ENCODE measurements around the gene ANO2. TPM values are rescaled to one million over a fixed set of nuclear protein-coding genes. Genes with fewer than 3 reads are reported as not detected.

ANO2 gene
- total RNA-seq, 1 experiment from 2014 or later, result 0.71 TPM

- in situ Hi-C loops (cut with HindIII; ENCODE audit: low pct_unique_long_range_greater_than_20kb, low sequenced_read_pairs), result no loop called here
- no peak for DNase-seq (ENCODE audit: low read depth, low spot score)
Observed at GRCh38 chr12:5614256-5614655, 330.8 kb downstream of the ANO2 start.

GRCh38 chr12:5612556-5613410 lies 332.3 kb downstream of the ANO2 start:
- in situ Hi-C loops (cut with HindIII; ENCODE audit: low pct_unique_long_range_greater_than_20kb, low sequenced_read_pairs), result no loop called here
- no peak for DNase-seq (ENCODE audit: low read depth, low spot score)

GRCh38 chr12:5611162-5611561 lies 333.9 kb downstream of the ANO2 start:
- DNase-seq (ENCODE audit: low read depth, low spot score), result no peak
- in situ Hi-C loops (cut with HindIII; ENCODE audit: low pct_unique_long_range_greater_than_20kb, low sequenced_read_pairs), result no loop called here

- DNase-seq (ENCODE audit: low read depth, low spot score), result no peak
- in situ Hi-C loops (cut with HindIII; ENCODE audit: low pct_unique_long_range_greater_than_20kb, low sequenced_read_pairs), result no loop called here
Observed at GRCh38 chr12:5599378-5599777, 345.7 kb downstream of the ANO2 start.

- DNase-seq (ENCODE audit: low read depth, low spot score), result no peak
- in situ Hi-C loops (cut with HindIII; ENCODE audit: low pct_unique_long_range_greater_than_20kb, low sequenced_read_pairs), result no loop called here
Observed at GRCh38 chr12:5593998-5594397, 351.1 kb downstream of the ANO2 start.

GRCh38 chr12:5593086-5593485 lies 352.0 kb downstream of the ANO2 start:
- in situ Hi-C loops (cut with HindIII; ENCODE audit: low pct_unique_long_range_greater_than_20kb, low sequenced_read_pairs), result no loop called here
- DNase-seq (ENCODE audit: low read depth, low spot score), result no peak

GRCh38 chr12:5592310-5592709 lies 352.7 kb downstream of the ANO2 start:
- DNase-seq (ENCODE audit: low read depth, low spot score), result no peak

GRCh38 chr12:5590316-5590715 lies 354.7 kb downstream of the ANO2 start:
- DNase-seq (ENCODE audit: low read depth, low spot score), result no peak
- in situ Hi-C loops (cut with HindIII; ENCODE audit: low pct_unique_long_range_greater_than_20kb, low sequenced_read_pairs), result no loop called here

More at GRCh38 chr12:5592310-5592709, 352.7 kb downstream of the ANO2 start:
- in situ Hi-C loops (cut with HindIII; ENCODE audit: low pct_unique_long_range_greater_than_20kb, low sequenced_read_pairs), result no loop called here

GRCh38 chr12:5589054-5589453 lies 356.0 kb downstream of the ANO2 start:
- no peak for DNase-seq (ENCODE audit: low read depth, low spot score)
- in situ Hi-C loops (cut with HindIII; ENCODE audit: low pct_unique_long_range_greater_than_20kb, low sequenced_read_pairs), result no loop called here

- in situ Hi-C loops (cut with HindIII; ENCODE audit: low pct_unique_long_range_greater_than_20kb, low sequenced_read_pairs), result no loop called here
- DNase-seq (ENCODE audit: low read depth, low spot score), result no peak
Observed at GRCh38 chr12:5588591-5588990, 356.5 kb downstream of the ANO2 start.

GRCh38 chr12:5588176-5588575 lies 356.9 kb downstream of the ANO2 start:
- in situ Hi-C loops (cut with HindIII; ENCODE audit: low pct_unique_long_range_greater_than_20kb, low sequenced_read_pairs), result no loop called here
- no peak for DNase-seq (ENCODE audit: low read depth, low spot score)

GRCh38 chr12:5587711-5588121 lies 357.3 kb downstream of the ANO2 start:
- in situ Hi-C loops (cut with HindIII; ENCODE audit: low pct_unique_long_range_greater_than_20kb, low sequenced_read_pairs), result no loop called here
- DNase-seq (ENCODE audit: low read depth, low spot score), result no peak

GRCh38 chr12:5586201-5586600 lies 358.9 kb downstream of the ANO2 start:
- in situ Hi-C loops (cut with HindIII; ENCODE audit: low pct_unique_long_range_greater_than_20kb, low sequenced_read_pairs), result no loop called here
- DNase-seq (ENCODE audit: low read depth, low spot score), result no peak

GRCh38 chr12:5585178-5585577 lies 359.9 kb downstream of the ANO2 start:
- DNase-seq (ENCODE audit: low read depth, low spot score), result no peak
- in situ Hi-C loops (cut with HindIII; ENCODE audit: low pct_unique_long_range_greater_than_20kb, low sequenced_read_pairs), result no loop called here

- in situ Hi-C loops (cut with HindIII; ENCODE audit: low pct_unique_long_range_greater_than_20kb, low sequenced_read_pairs), result no loop called here
- no peak for DNase-seq (ENCODE audit: low read depth, low spot score)
Observed at GRCh38 chr12:5584412-5585175, 360.5 kb downstream of the ANO2 start.

- in situ Hi-C loops (cut with HindIII; ENCODE audit: low pct_unique_long_range_greater_than_20kb, low sequenced_read_pairs), result no loop called here
Observed at GRCh38 chr12:5582541-5582940, 362.5 kb downstream of the ANO2 start.

GRCh38 chr12:5582018-5582417 lies 363.0 kb downstream of the ANO2 start:
- no peak for DNase-seq (ENCODE audit: low read depth, low spot score)
- in situ Hi-C loops (cut with HindIII; ENCODE audit: low pct_unique_long_range_greater_than_20kb, low sequenced_read_pairs), result no loop called here

More at GRCh38 chr12:5582541-5582940, 362.5 kb downstream of the ANO2 start:
- DNase-seq (ENCODE audit: low read depth, low spot score), result no peak

- no peak for DNase-seq (ENCODE audit: low read depth, low spot score)
Observed at GRCh38 chr12:5581616-5582015, 363.4 kb downstream of the ANO2 start.

GRCh38 chr12:5581019-5581418 lies 364.0 kb downstream of the ANO2 start:
- in situ Hi-C loops (cut with HindIII; ENCODE audit: low pct_unique_long_range_greater_than_20kb, low sequenced_read_pairs), result no loop called here
- DNase-seq (ENCODE audit: low read depth, low spot score), result no peak

More at GRCh38 chr12:5581616-5582015, 363.4 kb downstream of the ANO2 start:
- in situ Hi-C loops (cut with HindIII; ENCODE audit: low pct_unique_long_range_greater_than_20kb, low sequenced_read_pairs), result no loop called here

Measured in SK-MEL-5 (cell line).